Measurements from ENCODE around the gene LRRC3.
A peak's percentile ranks its signal among the peaks of the same experiment; 100 is the strongest.
"Not testable (repeated sequence)": the region's sequence is repeated elsewhere in the genome, so short reads cannot be mapped to it uniquely, and the experiment has no call there.

Gene LRRC3

DNA sequence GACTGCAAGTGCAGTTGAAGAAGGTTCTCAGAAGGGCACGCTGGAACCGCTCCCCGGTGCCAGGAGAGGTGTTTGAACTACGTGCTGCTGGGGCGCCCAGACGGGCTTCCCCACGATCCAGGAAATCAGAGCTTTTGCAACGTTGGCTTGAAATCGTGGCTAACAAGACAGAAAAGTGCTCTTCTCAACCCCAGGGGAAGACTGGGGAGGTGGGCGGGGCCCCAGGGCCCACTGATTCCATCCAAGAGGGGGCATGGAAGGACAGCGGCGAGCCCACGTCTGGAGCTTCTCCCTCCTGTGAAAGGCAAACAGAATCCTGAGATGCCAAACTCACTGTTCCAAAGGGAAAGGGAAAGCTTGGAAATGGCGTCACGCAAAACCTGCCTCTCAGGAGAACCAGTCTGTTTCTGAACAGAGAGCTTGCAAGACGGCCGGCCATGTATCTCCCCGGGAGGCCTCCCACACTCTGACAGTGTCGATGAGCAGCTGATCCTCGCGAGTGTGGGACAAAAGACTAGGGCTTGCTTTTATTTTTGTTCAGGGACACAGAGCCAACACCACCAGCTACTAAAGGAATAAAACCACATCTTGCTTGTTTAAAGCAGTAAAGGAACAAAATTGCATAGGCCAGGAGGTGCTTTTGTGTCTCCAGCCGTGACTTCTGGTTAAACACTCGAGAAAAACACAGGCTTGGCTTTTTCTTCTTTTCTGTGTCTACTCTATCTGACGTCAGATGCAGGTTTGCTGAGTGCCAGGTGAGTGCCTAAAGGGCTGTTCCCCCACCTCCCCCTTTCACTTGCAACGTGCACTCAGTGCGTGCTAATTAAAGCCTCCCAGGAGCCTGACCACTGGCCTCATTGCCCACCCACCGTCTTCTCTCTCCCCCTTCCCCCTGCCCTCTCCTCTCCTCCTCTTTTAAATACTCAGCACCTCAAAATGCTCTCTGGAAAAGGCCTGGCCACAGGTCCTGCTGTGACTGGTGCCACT lies 41.5 kb downstream of the LRRC3 start:
- no peak for DNase-seq (ENCODE audit: low read depth)

DNA sequence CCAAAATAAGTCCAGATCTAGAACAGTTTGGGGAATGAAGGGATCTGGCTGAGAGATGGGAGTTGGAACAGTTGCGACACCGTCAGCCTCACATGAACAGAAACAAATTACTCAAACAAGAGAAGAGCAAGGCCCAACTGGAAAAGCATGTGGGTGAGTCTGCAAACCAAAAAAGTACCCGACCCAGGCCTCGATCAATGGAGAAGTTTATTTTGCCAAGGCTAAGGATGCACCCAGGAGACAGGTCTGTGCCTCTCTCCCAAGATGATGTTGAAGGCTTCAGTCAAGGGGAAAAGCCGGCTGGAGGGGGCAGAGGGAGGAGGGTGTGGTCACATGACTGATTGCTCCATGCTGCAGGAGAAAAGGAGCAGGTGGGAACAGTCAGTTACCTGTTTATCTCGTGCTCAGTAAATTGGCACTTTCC lies 42.4 kb downstream of the LRRC3 start:
- DNase-seq (ENCODE audit: low read depth), result no peak

DNA sequence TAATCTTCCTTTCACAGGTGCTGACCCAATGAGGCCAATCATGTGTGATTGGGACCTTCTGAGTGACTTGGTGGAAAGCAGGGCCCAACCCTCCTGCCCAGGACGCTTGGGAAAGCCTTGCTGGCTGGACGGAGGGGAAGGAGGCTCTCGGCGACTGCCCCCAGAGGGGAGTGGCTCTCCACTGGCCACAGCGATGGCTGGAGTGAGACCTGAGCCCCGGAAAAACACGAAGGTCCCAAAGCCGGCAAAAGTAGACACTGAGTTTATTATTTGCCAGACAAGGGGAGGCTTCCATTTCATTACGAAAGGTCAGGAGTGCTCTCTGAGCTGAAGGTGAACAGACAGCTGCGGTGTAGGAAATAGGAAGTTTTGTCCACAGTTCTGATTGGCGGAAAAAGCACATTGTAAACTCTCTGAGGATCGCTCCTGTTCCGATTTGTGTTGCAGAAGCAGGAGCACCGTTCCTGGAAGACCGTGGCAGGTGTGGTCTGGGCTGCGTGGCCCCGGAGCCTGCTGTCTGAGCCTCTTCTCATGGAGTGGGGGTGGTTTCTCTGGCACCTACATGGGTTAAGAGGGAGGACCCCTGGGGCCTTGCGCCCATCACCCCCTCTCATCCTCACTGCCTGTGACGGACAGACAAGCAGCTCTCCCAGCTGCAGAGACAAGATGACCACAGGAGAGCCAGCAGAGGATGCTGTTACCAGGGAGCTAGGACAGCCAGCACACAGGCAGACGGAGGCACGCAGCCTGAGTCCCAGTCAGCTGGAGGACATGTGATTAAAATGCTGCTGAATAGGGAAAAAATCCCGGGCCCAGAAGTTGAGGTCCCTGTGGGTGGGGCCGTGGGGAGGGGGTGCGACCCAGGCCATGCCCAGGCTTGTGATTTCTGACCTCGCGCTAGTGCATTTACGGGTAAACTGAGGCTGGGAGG lies 43.2 kb downstream of the LRRC3 start:
- no peak for DNase-seq (ENCODE audit: low read depth)

GRCh38 chr21:44499211-44499560 lies 43.9 kb downstream of the LRRC3 start:
- DNase-seq (ENCODE audit: low read depth), result no peak

DNA sequence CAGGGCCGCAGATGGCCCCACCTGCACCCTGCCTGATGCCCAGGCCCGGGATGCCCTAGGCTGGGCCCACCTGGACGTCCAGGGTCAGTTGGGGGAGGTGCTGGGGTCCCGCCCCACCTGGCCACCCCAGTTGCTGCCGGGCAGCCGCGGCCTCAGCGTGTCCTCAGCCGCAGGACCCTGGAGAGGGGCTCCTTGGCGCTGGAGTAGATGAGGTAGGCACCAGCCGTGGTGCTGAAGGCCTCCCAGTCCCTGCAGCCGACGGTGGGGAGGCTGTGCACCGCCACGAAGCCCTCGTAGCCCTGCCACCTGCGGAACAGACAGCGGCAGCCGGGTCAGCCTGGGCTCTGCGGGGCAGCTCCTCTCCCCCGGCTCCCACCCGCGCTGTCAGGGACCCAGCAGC lies 44.3 kb downstream of the LRRC3 start:
- no peak for DNase-seq (ENCODE audit: low read depth)

- no peak for DNase-seq (ENCODE audit: low read depth)
Observed at GRCh38 chr21:44500111-44500510, 44.8 kb downstream of the LRRC3 start.

GRCh38 chr21:44502171-44502958 lies 47.1 kb downstream of the LRRC3 start:
- DNase-seq (ENCODE audit: low read depth), result no peak

GRCh38 chr21:44503006-44503889 lies 47.9 kb downstream of the LRRC3 start:
- DNase-seq (ENCODE audit: low read depth), result not testable (repeated sequence)

DNA sequence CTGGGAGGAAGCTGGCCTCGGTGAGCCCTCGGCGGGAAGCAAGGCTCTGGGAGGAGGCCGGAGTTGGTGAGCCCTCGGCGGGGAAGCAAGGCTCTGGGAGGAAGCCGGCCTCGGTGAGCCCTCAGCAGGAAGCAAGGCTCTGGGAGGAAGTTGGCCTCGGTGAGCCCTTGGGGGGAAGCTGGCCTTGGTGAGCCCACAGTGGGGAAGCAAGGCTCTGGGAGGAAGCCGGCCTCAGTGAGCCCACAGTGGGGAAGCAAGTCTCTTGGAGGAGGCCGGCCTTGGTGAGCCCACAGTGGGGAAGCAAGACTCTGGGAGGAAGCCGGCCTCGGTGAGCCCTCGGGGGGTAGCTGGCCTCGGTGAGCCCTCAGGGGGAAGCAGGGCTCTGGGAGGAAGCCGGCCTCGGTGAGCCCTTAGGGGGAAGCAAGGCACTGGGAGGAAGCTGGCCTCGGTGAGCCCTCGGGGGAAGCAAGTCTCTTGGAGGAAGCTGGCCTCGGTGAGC lies 48.6 kb downstream of the LRRC3 start:
- no peak for DNase-seq (ENCODE audit: low read depth)

- DNase-seq (ENCODE audit: low read depth), result no peak
Observed at GRCh38 chr21:44505673-44506278, 50.5 kb downstream of the LRRC3 start.

DNA sequence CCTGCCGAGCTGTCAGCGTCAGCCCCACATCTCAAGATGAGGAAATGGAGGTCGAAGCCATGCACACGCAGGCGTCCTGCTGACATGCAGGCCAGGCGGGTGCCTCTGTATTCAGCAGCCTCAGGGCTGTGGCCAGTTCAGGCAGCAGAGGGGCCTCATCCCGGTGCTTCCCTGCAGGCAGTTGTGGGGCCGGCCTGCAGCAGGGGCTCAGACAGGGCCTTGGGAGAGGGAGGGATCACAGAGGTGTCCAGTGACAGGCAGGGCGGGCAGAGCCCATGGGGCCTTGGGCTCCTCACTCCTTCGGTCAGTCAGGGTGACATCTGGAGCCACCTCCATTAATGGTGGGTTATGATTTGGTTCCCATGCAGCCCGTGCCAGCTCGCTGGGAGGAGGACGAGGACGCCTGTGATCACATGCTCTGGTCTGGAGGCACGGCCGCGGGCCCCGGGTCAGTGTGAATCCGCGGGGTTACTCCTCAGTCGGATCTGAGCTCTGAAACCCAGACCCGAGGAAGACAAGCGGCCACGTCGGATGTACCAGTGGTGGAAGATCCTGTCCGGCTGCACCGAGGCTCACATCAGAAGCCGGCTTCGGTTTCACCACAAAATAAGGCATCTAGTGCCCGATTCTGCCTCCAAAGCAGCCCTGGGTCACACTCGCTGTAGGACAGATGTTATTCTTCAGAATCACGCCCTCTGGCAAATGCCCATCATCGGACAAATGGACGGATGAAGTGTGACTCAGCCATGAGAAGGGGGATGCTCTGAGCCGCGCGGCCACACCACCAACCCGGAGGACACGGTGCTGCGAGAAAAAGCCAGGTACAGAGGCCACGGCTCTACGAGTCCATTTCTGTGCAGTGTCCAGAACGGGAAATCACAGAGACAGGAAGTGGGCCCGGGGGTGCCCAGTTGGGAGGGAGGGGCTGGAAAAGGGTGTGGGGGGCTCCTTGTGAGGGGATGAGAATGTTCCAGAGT lies 51.3 kb downstream of the LRRC3 start:
- no peak for DNase-seq (ENCODE audit: low read depth)

DNA sequence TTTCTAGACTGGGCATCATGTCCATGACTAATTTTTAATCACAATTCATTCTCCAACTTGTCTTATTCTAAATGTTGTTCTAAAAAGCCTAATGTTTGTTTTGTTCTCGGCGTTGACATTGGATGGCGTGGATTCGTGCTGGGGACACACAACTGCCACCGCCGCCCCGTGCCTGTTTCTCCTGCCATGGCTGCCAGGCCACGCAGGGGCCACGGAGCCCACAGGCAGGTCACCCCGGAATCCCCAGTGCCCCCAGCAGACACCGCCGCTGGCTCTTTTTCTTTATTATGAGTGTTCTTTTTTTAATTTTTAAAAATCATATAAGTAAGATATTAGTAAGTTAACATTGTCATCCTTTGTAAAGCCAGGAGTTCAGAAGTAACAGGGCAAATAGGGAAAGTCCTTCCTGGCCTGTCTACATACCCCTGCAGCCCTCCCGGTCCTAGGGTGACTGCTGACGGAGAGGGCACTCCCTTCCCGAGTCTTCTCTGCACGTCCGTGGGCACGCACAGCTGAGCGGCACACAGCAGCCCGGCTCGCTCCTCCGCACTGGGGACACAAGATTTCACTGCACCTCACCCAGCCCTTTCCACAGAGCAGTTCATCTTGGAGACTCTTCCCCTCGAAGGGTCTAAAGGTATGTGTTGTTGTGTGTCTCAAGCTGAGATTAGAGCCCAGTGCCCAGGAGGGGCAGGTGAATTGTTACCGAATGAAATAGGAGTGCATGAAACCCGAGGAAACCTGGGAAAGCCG lies 52.5 kb downstream of the LRRC3 start:
- DNase-seq (ENCODE audit: low read depth), result no peak

DNA sequence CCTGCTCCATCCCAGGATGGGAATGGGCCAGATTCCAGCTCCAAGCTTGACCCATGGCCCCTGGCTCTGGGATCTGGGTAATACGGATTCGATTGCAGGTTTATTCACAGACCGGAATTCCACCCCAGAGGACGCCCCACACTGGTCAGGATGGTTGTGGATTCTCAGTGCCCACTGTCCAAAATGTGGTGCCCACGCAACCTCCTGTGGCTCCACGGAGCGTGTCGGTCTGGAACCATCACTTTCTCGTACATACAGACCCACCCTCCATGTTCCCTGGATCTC lies 53.1 kb downstream of the LRRC3 start:
- DNase-seq (ENCODE audit: low read depth), result no peak

DNA sequence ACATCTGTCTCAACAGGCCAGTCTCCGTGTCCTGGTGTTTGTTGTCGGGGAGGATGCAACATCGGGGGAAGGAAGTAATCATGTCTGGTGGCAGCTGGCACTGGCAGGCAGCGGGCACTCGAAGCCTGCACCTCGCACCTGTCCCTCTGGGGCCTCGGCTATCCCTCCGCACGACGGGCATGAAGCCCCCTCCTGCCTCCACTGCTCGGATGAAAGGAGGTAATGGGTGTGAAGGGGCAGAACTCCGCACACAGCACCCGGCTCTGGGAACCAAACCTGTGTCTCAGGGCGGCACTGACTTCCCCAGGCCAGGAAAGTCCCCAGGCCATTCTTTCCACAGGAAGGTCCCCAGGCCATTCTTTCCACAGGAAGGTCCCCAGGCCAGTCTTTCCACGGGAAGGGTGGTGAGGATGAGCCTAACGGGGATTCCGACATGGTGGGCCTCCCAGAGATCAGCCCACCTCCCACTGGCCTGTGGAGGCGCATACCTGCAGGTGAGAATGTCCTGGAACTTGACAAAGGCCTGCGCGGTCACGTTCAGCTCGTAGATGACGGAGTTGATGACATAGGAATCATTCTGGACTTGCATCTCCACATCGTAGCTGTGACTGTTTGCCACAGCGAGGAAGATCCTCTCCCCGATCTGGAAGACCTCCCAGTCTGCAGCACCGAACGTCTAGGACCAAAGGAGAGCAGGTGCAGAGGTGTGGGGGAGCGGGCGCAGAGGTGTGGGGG lies 53.6 kb downstream of the LRRC3 start:
- no peak for DNase-seq (ENCODE audit: low read depth)

DNA sequence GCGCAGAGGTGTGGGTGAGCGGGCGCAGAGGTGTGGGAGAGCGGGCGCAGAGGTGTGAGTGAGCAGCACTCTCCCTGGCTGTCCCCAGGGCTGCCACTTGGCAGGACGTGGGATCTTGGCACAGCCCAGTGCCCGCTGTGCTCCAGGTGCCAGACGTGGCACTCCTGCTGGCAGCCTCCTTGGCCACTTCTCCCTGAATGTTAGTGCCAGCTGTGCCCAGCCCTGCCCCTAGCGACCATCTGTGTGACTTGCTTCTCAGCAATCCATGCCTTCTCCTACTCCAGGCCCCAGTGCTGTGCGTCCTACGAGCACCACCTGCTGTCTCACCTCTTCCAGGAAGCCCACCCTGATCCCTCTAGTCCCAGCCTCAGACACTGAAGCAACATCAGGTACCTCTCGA lies 54.2 kb downstream of the LRRC3 start:
- DNase-seq (ENCODE audit: low read depth), result no peak

DNA sequence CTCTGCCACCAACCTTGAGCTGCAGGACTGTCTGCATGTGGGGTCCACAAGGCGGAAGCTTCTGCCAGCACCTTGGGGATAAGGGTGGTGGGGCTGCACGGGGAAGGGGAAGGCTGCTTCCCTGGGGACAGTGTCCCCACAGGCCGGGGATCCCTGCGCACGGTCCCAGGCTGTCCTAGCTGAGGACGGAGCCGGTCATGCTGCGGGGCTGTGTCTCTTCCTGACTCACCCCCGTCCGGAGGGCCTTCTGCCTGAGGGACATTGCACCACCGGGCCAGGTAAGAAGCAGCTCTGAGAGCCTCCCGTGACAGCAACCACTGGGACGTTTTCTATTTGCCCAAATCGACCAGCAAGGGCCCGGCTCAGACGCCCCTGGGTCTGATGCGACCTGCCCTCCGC lies 54.8 kb downstream of the LRRC3 start:
- no peak for DNase-seq (ENCODE audit: low read depth)

GRCh38 chr21:44510508-44511218 lies 55.4 kb downstream of the LRRC3 start:
- DNase-seq (ENCODE audit: low read depth), result peak; percentile 70
